HL-60 (cell line): ENCODE data around the gene HS3ST2.

ENCODE experiments used
- DNase-seq, 2 experiments: peaks; one replicate each; pipeline ENCODE4 v3.0.0-alpha.2; 2010 to 2020; ENCODE audit warnings: low read depth in 1 of 2, low spot score in 1 of 2
- H3K27ac ChIP-seq: fragments of 250-450 bp; sonication (Bioruptor Pico); replicated peaks from 2 replicates; pipeline ENCODE4 v1.5.1; 2020; ENCODE audit warnings: mild to moderate bottlenecking, moderate library complexity
- H3K27me3 ChIP-seq: fragments of 250-450 bp; sonication (Bioruptor Pico); 2 replicates; pipeline ENCODE4 v1.5.1; 2021; ENCODE audit warnings: mild to moderate bottlenecking, moderate library complexity; ENCODE audit not compliant: insufficient read depth, poor library complexity, severe bottlenecking
- H3K4me3 ChIP-seq: replicated peaks from 2 replicates; pipeline ENCODE4 v1.5.1; 2011; ENCODE audit warnings: mild to moderate bottlenecking, control low read depth, low read length; ENCODE audit not compliant: insufficient read depth
- GABPA ChIP-seq: IDR thresholded peaks from 2 replicates; pipeline ENCODE4 v1.6.1; 2012; ENCODE audit warnings: low read depth
- POLR2AphosphoS5 ChIP-seq: IDR thresholded peaks from 2 replicates; pipeline ENCODE4 v1.6.1; 2012; ENCODE audit warnings: low read depth
- REST ChIP-seq: IDR thresholded peaks from 2 replicates; pipeline ENCODE4 v1.6.1; 2012; ENCODE audit warnings: low read depth; ENCODE audit not compliant: insufficient replicate concordance
- SPI1 ChIP-seq: IDR thresholded peaks from 2 replicates; pipeline ENCODE4 v1.6.1; 2012; ENCODE audit warnings: low read depth, mild to moderate bottlenecking, borderline replicate concordance
- long read RNA-seq: library from polyadenylated mRNA; unstranded; transcript quantifications from one replicate; pipeline ENCODE4 v2.0.0, GENCODE V29; 2020
- TF ChIP-seq, protein P1 (sequence below): IDR thresholded peaks from one replicate; pipeline ENCODE4 v1.5.1; 2011; ENCODE audit warnings: low read length, control low read depth, inconsistent platforms; ENCODE audit not compliant: insufficient read depth

The HS3ST2 gene
- long read RNA-seq: 0 reads

DNA sequence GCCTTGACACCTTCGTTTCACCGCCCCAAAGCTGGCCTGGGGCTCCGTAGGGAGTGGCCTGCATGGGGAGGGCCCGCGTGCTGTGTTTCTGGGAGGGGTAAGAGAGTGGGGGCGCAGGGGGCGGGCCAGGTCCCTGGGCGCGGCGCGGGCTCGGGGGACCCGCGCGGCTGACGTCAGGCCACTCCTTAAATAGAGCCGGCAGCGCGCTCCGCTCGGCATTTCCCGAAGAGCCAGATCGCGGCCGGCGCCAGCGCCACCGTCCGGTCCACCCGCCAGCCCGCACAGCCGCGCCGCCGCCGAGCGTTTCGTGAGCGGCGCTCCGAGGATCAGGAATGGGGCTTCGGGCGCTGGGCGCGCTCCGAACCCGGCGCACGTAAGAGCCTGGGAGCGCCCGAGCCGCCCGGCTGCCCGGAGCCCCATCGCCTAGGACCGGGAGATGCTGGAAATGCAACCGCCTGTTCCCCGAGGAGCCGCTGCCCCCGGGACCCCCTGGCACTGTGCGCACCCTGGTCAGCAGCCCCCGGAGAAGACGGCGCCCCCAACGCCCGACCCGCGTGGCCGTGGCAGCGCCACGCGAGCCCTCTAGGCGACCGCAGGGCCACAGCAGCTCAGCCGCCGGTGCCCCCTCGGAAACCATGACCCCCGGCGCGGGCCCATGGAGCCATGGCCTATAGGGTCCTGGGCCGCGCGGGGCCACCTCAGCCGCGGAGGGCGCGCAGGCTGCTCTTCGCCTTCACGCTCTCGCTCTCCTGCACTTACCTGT, at the start of gene HS3ST2:
TSS of gene HS3ST2 (plus strand) at position 215 of the 763 bp plus-strand sequence. CDS start at position 664, 449 bp downstream.
- DNase-seq: peak in 1 of 2 experiments; percentile 41
- no peak for TF ChIP-seq SPI1
- H3K27me3 ChIP-seq: peaks cover 27% of the 10 kb centered on the region
- no peak within 1 kb of the TSS for H3K27ac ChIP-seq
- no peak within 1 kb of the TSS for H3K4me3 ChIP-seq

- TF ChIP-seq, protein P1, sequence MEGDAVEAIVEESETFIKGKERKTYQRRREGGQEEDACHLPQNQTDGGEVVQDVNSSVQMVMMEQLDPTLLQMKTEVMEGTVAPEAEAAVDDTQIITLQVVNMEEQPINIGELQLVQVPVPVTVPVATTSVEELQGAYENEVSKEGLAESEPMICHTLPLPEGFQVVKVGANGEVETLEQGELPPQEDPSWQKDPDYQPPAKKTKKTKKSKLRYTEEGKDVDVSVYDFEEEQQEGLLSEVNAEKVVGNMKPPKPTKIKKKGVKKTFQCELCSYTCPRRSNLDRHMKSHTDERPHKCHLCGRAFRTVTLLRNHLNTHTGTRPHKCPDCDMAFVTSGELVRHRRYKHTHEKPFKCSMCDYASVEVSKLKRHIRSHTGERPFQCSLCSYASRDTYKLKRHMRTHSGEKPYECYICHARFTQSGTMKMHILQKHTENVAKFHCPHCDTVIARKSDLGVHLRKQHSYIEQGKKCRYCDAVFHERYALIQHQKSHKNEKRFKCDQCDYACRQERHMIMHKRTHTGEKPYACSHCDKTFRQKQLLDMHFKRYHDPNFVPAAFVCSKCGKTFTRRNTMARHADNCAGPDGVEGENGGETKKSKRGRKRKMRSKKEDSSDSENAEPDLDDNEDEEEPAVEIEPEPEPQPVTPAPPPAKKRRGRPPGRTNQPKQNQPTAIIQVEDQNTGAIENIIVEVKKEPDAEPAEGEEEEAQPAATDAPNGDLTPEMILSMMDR: no peak
- no peak for TF ChIP-seq GABPA
- no peak for TF ChIP-seq SPI1
- TF ChIP-seq REST: no peak
- no peak for TF ChIP-seq POLR2AphosphoS5
- Histone ChIP-seq H3K27me3 (no peaks in the 10 kb centered on the region), H3K27ac (no peak overlapping the region), H3K4me3 (no peak overlapping the region)
- DNase-seq: no peak
Observed at GRCh38 chr16:22764662-22765327, 49.2 kb upstream of the HS3ST2 start.

DNA sequence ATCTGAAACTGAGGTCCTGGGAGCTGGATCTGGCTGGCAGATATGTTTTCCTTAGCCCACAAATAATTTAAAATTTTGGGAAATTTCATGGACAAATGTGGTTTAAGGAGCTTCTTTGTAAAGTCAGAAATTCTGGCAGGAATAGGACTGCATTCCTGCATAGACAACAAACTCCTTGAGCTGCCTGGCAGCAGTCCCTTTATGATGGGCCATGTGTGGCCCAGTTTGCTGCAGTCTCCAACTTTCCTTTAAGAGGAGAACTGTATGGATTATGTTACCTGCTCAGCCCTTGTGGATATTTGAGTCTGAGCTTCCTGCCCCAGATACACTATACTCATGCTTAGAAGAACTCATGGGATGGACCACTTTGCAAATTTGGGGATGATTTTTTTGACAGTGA, 48.5 kb upstream of the HS3ST2 start:
- Histone ChIP-seq H3K4me3 (no peak overlapping the region), H3K27me3 (no peaks in the 10 kb centered on the region), H3K27ac (no peak overlapping the region)
- DNase-seq: no peak
- no peak for TF ChIP-seq GABPA

DNA sequence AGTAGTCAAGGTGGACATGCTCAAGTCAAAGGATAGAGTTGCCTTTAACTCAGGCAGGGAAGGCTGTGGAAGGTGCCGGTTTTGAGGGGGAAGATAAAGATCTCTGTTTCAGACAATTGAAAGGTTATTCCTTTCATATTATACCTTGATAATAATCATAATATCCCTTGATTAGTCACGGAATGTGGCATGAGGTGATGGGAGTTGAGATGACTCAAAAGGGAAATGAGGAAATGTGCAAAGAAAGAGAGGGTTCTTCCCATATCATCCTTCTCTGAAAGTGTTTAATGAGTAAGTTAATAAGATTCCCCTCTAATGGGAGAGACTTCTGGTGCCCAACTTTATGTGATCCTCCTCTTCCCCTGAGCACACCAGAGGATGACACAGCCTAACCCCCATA, 43.1 kb upstream of the HS3ST2 start:
- Histone ChIP-seq H3K27ac (no peak overlapping the region), H3K27me3 (no peaks in the 10 kb centered on the region), H3K4me3 (no peak overlapping the region)
- no peak for DNase-seq
- TF ChIP-seq, protein P1: no peak
- TF ChIP-seq GABPA (no peak), POLR2AphosphoS5 (no peak), REST (no peak), SPI1 (no peak)
